Mucosa of descending colon (tissue), 3 donors: ENCODE results near the gene KIF18B. TPM values are rescaled to one million over a fixed set of nuclear protein-coding genes. Genes with fewer than 3 reads are reported as not detected.

ENCODE experiments used
- ATAC-seq: fragments of 200-7000 bp; cut with Tn5 transposase; one replicate; pipeline ENCODE4 v1.9.1; 2020; ENCODE audit warnings: mild to moderate bottlenecking, moderate library complexity
- DNase-seq, 3 donors: peaks; one replicate each; pipeline ENCODE4 v3.0.0-alpha.2; 2020
- H3K36me3 ChIP-seq: fragments of 200-600 bp; one replicate; pipeline ENCODE4 v1.8.0; 2021; ENCODE audit warnings: low read depth, mild to moderate bottlenecking
- H3K4me1 ChIP-seq: fragments of 200-600 bp; one replicate; pipeline ENCODE4 v1.8.0; 2021; ENCODE audit warnings: low read depth, mild to moderate bottlenecking
- H3K4me3 ChIP-seq: fragments of 200-600 bp; one replicate; pipeline ENCODE4 v1.8.0; 2021; ENCODE audit warnings: mild to moderate bottlenecking
- H3K9me3 ChIP-seq: fragments of 200-600 bp; one replicate; pipeline ENCODE4 v1.8.0; 2021; ENCODE audit warnings: mild to moderate bottlenecking
- CTCF ChIP-seq: fragments of 200-600 bp; IDR thresholded peaks from one replicate; pipeline ENCODE4 v1.8.0; 2022; ENCODE audit warnings: antibody characterized with exemption, mild to moderate bottlenecking
- intact Hi-C, 2 donors: fragments of 100-400 bp; cut with DNase I in 1 of 2; cut with micrococcal nuclease in 1 of 2; formaldehyde crosslinking; loops; one replicate each; pipeline versions ENCODE4 v1.11.0 to v1.11.1; 2022; cut with DNase I, micrococcal nuclease
- total RNA-seq, 3 donors: library from RNA; stranded (reverse); fragmentation: NEBNext Ultra II Directional in 2 of 3; extraction: Animal tissue kit (Norgen Biotek cat#: 25700) in 2 of 3; gene quantifications; one replicate each; pipeline versions ENCODE4 v1.2.1 to v1.2.4, GENCODE V29; 2021 to 2023
- donor health status: DM: no; HTN: no; CAD: no; lungs with moderate emphysema.
- donor health status: DM: no; HTN: no; CAD: no.
- donor health status: DM: no; HTN: yes; CAD: no.

KIF18B gene
- total RNA-seq, 3 donors from 2014 or later: 2.2 to 10.3 (median 4.6) TPM

- H3K36me3 ChIP-seq: no peaks in the 10 kb centered on the region
- ATAC-seq: no peak
- TF ChIP-seq CTCF: no peak
- H3K4me1 ChIP-seq: no peaks in the 10 kb centered on the region
- H3K9me3 ChIP-seq: no peaks in the 10 kb centered on the region
- no peak overlapping the region for H3K4me3 ChIP-seq
- peak in 1 of 3 donors; percentile 2 for DNase-seq
- intact Hi-C loops: no loop called here
Measured at GRCh38 chr17:44919411-44919810, 28.2 kb downstream of the KIF18B start.

GRCh38 chr17:44918006-44918405, 29.6 kb downstream of the KIF18B start:
- Histone ChIP-seq H3K36me3 (no peaks in the 10 kb centered on the region), H3K4me1 (no peaks in the 10 kb centered on the region), H3K4me3 (no peak overlapping the region), H3K9me3 (no peaks in the 10 kb centered on the region)
- DNase-seq (no peak), ATAC-seq (no peak)
- intact Hi-C loops: no loop called here
- TF ChIP-seq CTCF: no peak

- DNase-seq (no peak), ATAC-seq (no peak)
- Histone ChIP-seq H3K4me3 (no peak overlapping the region), H3K9me3 (no peaks in the 10 kb centered on the region), H3K4me1 (no peaks in the 10 kb centered on the region), H3K36me3 (no peaks in the 10 kb centered on the region)
- intact Hi-C loops: no loop called here
- TF ChIP-seq CTCF: no peak
Measured at GRCh38 chr17:44917456-44917855, 30.1 kb downstream of the KIF18B start.

- TF ChIP-seq CTCF: no peak
- DNase-seq (no peak), ATAC-seq (no peak)
- Histone ChIP-seq H3K9me3 (no peaks in the 10 kb centered on the region), H3K4me3 (no peak overlapping the region), H3K36me3 (no peaks in the 10 kb centered on the region), H3K4me1 (no peaks in the 10 kb centered on the region)
- intact Hi-C loops: no loop called here
Measured at GRCh38 chr17:44916781-44917241, 30.8 kb downstream of the KIF18B start.

GRCh38 chr17:44915862-44916780, 31.5 kb downstream of the KIF18B start:
- Histone ChIP-seq H3K9me3 (no peaks in the 10 kb centered on the region), H3K4me1 (peaks cover 5% of the 10 kb centered on the region), H3K4me3 (no peak overlapping the region), H3K36me3 (no peaks in the 10 kb centered on the region)
- DNase-seq (no peak), ATAC-seq (no peak)
- intact Hi-C loops: no loop called here
- TF ChIP-seq CTCF: no peak
